GM12874 (cell line): ENCODE measurements around the gene SYT7.

Experiments used
- TF ChIP-seq, protein P1 (sequence below): IDR thresholded peaks from 2 replicates; pipeline ENCODE4 v1.5.1; 2011; ENCODE audit warnings: low read depth, mild to moderate bottlenecking, control low read depth, low read length, moderate library complexity; ENCODE audit not compliant: insufficient read depth

Gene SYT7

DNA sequence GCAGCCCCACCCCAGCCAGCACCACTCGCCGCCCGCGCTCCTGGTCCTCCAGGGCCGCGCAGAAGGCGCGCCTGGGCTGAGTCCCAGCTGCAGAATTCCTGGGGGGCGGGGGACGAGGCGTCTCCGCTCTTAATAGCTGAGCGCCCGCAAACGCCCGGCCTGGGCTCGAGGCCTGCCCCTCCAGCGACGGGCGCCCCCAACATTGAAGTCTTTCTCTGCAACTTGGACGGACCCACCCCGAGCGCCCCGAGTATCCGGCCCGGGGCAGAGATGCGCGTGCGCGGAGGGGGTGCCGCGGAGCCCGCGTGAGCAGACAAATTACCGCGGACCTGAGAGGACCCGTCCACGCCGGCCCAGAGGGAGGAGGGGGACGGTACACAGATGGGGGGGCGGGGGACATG is 6.7 kb upstream of the SYT7 start:
- TF ChIP-seq, protein P1, sequence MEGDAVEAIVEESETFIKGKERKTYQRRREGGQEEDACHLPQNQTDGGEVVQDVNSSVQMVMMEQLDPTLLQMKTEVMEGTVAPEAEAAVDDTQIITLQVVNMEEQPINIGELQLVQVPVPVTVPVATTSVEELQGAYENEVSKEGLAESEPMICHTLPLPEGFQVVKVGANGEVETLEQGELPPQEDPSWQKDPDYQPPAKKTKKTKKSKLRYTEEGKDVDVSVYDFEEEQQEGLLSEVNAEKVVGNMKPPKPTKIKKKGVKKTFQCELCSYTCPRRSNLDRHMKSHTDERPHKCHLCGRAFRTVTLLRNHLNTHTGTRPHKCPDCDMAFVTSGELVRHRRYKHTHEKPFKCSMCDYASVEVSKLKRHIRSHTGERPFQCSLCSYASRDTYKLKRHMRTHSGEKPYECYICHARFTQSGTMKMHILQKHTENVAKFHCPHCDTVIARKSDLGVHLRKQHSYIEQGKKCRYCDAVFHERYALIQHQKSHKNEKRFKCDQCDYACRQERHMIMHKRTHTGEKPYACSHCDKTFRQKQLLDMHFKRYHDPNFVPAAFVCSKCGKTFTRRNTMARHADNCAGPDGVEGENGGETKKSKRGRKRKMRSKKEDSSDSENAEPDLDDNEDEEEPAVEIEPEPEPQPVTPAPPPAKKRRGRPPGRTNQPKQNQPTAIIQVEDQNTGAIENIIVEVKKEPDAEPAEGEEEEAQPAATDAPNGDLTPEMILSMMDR: no peak

DNA sequence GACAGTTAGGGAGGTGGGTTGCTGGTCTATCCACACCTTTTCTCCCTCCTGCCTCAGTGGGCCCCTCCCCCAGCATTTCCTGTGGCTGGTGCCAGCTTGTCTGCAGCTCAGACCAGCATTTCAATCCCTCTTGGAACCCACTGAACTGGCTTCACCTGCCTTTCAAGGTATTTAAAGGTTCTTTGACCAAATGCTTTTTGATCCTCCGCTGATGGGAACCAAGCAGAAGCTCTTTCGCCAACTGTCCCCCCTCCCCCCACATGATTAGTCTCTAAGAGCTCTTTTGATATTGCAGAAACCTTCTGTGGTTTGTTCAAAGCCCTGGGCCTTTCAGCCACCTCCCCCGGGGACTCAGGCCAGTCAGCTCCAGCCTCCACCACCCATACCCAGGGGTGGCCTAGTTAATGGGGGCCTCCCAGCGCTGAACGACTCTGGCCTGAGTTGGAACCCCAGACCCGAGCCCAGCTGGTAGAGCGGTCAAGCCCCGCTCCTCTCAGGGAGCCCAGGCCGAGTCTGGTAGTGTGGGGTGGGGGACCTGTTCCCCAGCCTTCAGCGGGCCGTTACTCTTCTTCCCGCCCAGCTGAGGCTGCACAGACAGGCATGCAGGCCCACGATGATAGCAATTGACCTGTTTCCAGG is 6.0 kb upstream of the SYT7 start:
- TF ChIP-seq, protein P1: no peak

DNA sequence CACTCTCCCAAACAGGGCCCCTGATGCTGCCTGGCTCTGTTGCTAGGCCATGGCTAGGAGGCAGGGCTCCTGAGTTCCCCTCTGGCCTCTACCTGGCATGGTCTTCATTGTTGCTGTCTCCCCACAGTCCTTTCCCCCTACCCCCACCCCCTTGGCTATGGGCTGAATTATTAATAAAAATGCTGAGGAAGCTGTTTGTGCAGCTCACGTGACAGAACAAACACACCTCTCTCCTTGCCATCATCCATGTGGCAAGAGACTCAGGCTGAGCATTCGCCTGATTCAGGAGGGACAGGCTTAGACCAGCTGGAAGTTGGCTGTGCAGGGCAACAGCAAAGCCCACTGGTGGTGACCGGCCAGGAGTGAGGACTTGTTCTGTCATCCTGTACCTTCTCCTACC is 4.2 kb upstream of the SYT7 start:
- TF ChIP-seq, protein P1: no peak

DNA sequence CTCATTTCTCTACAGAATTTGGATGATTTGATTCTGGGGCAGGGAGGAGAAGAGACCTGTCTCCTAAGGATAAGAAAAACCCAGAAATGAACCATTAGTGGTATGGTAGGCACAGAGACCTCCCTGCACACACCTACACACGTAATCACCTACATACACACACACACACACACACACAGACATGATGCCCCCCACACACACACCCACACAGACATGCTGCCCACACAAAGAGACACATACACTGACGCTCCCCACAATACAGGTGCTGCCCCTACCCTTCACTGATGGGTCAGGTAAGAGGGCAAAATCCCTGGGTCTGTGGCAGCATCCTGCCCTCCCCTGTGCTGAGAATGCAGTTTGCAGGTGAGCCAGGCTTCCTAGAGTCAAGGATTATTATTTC is 1.1 kb upstream of the SYT7 start:
- TF ChIP-seq, protein P1: no peak

DNA sequence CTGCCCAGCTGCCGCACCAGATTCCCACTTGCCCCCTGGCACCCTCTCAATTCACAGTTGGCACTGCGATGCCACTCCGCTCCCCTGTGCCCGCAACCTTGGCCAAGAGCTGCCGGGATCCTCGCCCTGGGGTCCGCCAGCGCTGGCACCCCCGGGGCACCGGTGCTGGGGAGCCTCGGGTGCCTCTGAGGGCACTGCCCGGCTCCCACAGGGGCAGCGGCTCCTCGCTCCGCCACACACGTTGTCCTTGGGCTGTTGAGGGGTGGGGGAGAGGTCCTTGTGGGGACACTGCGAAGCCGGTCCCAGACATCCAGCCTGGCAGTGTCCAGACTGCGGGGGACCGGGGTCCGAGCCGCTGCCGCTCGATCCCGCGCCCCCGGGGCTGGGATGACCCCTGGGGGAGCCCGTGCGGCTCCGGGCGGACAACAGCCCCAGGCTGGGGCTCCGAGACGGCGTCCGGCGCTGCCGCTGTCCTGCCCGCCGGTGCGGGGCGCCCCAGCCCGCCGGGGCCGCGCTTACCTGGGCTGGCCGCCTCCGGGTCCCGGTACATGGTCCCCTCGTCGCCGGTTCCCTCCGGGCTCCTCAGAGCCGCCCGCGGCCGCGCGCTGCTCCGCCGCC is 496 bp downstream of the SYT7 start:
- TF ChIP-seq, protein P1: no peak

DNA sequence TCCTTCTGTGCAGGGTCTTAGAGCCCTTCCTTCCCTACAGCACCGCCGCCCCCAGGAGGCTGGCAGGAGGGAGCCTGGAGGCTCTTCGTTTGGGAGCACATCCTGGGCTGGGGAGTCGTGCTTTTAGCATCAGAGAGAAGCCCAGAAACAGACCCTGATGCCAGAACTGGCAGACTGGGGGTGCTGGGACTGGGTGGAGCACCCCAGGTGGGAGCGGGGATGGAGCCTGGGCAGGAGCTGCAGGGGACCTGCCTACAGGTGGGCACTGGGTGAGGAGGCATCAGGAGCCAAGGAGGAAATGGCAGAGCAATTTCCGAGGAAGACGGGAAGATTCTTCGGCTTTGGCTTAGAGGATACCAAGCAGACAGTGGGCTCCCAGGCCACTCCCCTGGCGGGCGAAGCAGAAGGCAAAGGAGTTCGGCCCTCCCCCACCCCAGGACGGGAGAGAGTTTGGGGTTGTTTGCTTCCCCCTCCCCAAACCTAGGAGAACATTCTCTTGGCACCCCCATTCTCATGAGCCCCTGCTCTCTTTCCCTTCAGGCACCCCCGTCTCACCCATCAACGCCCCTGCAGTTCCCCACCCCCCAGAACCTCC is 1.1 kb downstream of the SYT7 start:
- TF ChIP-seq, protein P1: no peak

DNA sequence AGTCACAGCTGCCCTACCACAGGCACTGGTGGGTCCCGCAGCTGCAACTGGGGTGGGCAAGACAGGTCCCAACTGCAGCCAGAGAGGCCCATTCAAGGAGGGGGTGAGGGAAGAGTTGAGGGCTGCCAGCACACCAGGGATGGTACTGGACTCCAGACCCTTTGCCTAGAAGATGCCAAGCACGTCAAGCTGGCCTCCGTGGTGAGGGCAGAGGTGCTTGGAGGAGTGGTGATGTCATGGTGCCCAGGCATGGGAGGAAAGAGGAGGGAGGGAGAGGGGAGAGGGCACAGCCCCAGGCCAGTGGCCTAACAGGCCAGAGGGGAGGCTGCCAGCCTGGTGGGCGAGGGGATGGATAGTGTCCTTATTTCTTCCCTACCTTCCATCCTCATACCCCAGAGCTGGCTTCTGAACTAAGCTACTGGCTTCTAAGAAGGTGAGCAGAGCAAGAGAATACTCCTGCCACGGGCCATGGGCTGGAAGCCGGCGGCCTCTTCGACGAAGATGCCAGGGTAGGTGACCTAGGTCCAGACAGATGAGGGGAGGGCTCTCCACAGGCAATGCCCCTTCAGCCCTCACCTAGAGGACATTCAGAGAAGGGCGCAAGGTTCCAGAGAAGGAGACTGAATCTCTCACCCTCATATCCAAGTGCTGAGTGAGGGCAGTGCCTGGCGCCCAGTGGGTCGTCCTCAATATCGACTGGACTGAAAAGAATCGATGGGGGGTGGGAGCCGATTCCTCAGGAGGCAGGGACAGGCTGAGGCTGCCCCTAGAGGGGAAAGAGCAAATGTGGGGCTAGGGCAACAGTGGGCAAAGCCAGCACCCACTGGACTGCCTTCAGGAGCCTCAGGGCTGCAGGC is 1.8 kb downstream of the SYT7 start:
- TF ChIP-seq, protein P1: no peak
